Hepatocyte (in vitro differentiated cells): ENCODE measurements around the gene OTOA. TPM values are rescaled to one million over a fixed set of nuclear protein-coding genes. Genes with fewer than 3 reads are reported as not detected.

Source experiments
- DNase-seq: peaks from one replicate; pipeline ENCODE4 v3.0.0-alpha.2; 2016; ENCODE audit warnings: low spot score
- H2AFZ ChIP-seq: fragments of 200-600 bp; sonication (generic); 2 replicates; pipeline ENCODE4 v1.6.0; 2016; ENCODE audit warnings: antibody characterized with exemption, mild to moderate bottlenecking
- H3K27ac ChIP-seq: fragments of 200-600 bp; sonication (generic); 2 replicates; pipeline ENCODE4 v1.5.1; 2016; ENCODE audit warnings: mild to moderate bottlenecking
- H3K27me3 ChIP-seq: fragments of 200-600 bp; sonication (generic); 2 replicates; pipeline ENCODE4 v1.6.1; 2016
- H3K36me3 ChIP-seq: fragments of 200-600 bp; sonication (generic); replicated peaks from 2 replicates; pipeline ENCODE4 v1.5.1; 2016; ENCODE audit warnings: low read depth; ENCODE audit not compliant: insufficient read depth
- H3K4me1 ChIP-seq: fragments of 200-600 bp; sonication (generic); 2 replicates; pipeline ENCODE4 v1.5.1; 2016; ENCODE audit warnings: mild to moderate bottlenecking, moderate library complexity; ENCODE audit not compliant: insufficient read depth
- H3K4me2 ChIP-seq: fragments of 200-600 bp; sonication (generic); 2 replicates; pipeline ENCODE4 v1.6.0; 2016
- H3K4me3 ChIP-seq: fragments of 200-600 bp; sonication (generic); 2 replicates; pipeline ENCODE4 v1.5.1; 2016; ENCODE audit warnings: mild to moderate bottlenecking
- H3K79me2 ChIP-seq: fragments of 200-600 bp; sonication (generic); 2 replicates; pipeline ENCODE4 v1.6.0; 2017; ENCODE audit warnings: mild to moderate bottlenecking
- H3K9me2 ChIP-seq: fragments of 200-600 bp; sonication (generic); replicated peaks from 2 replicates; pipeline ENCODE4 v1.6.0; 2017; ENCODE audit warnings: mild to moderate bottlenecking; ENCODE audit not compliant: insufficient read depth
- H3K9me3 ChIP-seq: fragments of 200-600 bp; sonication (generic); 2 replicates; pipeline ENCODE4 v1.5.1; 2016; ENCODE audit warnings: low read depth, mild to moderate bottlenecking
- H4K20me1 ChIP-seq: fragments of 200-600 bp; sonication (generic); 2 replicates; pipeline ENCODE4 v1.6.0; 2016; ENCODE audit warnings: mild to moderate bottlenecking; ENCODE audit not compliant: insufficient read depth, poor library complexity, severe bottlenecking
- EZH2 ChIP-seq: fragments of 200-600 bp; sonication (generic); IDR thresholded peaks from 2 replicates; pipeline ENCODE4 v1.6.1; 2016; ENCODE audit warnings: antibody characterized with exemption, mild to moderate bottlenecking, borderline replicate concordance
- EZH2phosphoT487 ChIP-seq: fragments of 200-600 bp; sonication (generic); IDR thresholded peaks from one replicate; pipeline ENCODE4 v1.6.1; 2018; ENCODE audit warnings: antibody characterized with exemption, mild to moderate bottlenecking, low read depth, moderate library complexity; ENCODE audit not compliant: unreplicated experiment, severe bottlenecking
- WGBS: methylation state at CpG from one replicate; pipeline ENCODE4 v1.1.6; 2016; ENCODE audit warnings: low lambda C conversion rate; ENCODE audit errors: missing lambda C conversion rate; 5-methylcytosine and 5-hydroxymethylcytosine counted together
- polyA plus RNA-seq: library from polyadenylated mRNA; unstranded; fragments of >200 nt; fragmentation: Nextera tagmentation; extraction: Ambion mirVana; gene quantifications from 2 replicates; pipeline ENCODE4 v1.2.1, GENCODE V29; 2016
- total RNA-seq: library from RNA; depleted of rRNA; stranded (reverse); fragments of >200 nt; gene quantifications from 2 replicates; pipeline ENCODE4 v1.2.3, GENCODE V29; 2014
- TF ChIP-seq, protein P1 (sequence below): fragments of 200-600 bp; sonication (generic); IDR thresholded peaks from 2 replicates; pipeline ENCODE4 v1.5.1; 2016; ENCODE audit warnings: antibody characterized with exemption, mild to moderate bottlenecking; ENCODE audit not compliant: poor library complexity

OTOA gene
- total and polyA plus RNA-seq, 2 experiments from 2014 or later: 0.07 TPM; not detected in 1

DNA sequence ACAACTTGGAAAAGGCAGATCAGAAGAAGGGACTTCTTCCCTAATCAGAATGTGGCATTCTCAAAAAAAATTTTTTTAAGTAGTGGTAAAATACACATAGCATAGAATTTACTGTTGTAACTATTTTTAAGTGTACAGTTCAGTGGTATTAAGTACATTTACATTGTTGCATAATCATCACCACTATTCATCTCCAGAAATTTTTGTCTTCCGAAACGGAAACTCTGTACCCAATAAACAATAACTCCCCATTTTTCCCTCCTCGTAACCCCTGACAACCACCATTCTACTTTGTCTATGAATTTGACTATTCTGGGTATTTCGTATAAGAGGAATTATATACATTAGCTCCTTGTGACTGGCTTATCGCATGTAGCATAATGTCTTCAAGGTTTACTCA, 45.5 kb upstream of the OTOA start:
- DNase-seq: no peak
- no peak overlapping the region for H3K27ac ChIP-seq
- H3K4me2 ChIP-seq: no peak overlapping the region
- H3K27me3 ChIP-seq: no peaks in the 10 kb centered on the region
- H3K9me2 ChIP-seq: no peaks in the 10 kb centered on the region
- H3K9me3 ChIP-seq: no peaks in the 10 kb centered on the region
- H2AFZ ChIP-seq: no peak overlapping the region
- no peaks in the 10 kb centered on the region for H3K36me3 ChIP-seq
- peaks cover 3% of the 10 kb centered on the region for H3K4me1 ChIP-seq
- H3K79me2 ChIP-seq: peaks cover 92% of the 10 kb centered on the region
- WGBS: 98% methylated on average over 5 of the region's 5 CpGs
- no peak overlapping the region for H3K4me3 ChIP-seq
- H4K20me1 ChIP-seq: peaks cover 11% of the 10 kb centered on the region
- no peak for TF ChIP-seq EZH2phosphoT487
- TF ChIP-seq, protein P1, sequence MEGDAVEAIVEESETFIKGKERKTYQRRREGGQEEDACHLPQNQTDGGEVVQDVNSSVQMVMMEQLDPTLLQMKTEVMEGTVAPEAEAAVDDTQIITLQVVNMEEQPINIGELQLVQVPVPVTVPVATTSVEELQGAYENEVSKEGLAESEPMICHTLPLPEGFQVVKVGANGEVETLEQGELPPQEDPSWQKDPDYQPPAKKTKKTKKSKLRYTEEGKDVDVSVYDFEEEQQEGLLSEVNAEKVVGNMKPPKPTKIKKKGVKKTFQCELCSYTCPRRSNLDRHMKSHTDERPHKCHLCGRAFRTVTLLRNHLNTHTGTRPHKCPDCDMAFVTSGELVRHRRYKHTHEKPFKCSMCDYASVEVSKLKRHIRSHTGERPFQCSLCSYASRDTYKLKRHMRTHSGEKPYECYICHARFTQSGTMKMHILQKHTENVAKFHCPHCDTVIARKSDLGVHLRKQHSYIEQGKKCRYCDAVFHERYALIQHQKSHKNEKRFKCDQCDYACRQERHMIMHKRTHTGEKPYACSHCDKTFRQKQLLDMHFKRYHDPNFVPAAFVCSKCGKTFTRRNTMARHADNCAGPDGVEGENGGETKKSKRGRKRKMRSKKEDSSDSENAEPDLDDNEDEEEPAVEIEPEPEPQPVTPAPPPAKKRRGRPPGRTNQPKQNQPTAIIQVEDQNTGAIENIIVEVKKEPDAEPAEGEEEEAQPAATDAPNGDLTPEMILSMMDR: no peak
- TF ChIP-seq EZH2: no peak

DNA sequence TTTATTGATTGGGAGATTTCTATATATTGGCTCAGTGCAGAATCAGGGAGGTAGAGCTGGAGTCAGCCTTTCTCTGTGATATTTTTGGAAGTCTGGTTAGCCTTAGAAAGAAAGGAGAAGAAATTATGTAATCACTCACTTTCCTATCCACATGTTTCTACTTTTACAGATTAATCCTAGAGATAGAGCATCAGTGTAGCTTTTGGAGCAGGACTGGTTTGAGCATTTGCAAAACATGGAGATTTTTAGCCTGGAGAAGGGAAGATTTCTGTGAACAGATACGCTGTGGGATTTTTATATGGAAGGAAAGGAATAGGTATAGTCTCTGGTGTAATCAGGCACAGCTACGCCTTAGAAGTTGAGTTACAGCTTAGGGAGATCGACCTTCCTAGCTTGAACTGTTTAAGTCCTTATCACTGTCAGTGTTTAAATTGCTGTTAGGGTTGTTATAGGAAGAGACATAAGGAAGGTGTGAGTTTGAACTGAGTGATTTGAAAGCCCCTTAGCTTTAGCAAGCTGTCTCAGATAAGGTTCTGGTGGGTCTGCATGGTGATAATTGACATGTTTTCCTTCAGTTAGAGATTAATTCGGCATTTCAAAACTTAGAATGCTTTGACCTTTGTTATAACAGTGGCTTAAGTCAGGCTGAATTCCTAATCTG, 43.9 kb upstream of the OTOA start:
- H3K27me3 ChIP-seq: no peaks in the 10 kb centered on the region
- peak overlapping the region; percentile 28 for H3K27ac ChIP-seq
- H3K9me2 ChIP-seq: no peaks in the 10 kb centered on the region
- H3K9me3 ChIP-seq: no peaks in the 10 kb centered on the region
- DNase-seq: no peak
- H4K20me1 ChIP-seq: peaks cover 7% of the 10 kb centered on the region
- H3K4me3 ChIP-seq: no peak overlapping the region
- H3K79me2 ChIP-seq: peaks cover 84% of the 10 kb centered on the region
- no peak overlapping the region for H2AFZ ChIP-seq
- peak overlapping the region; percentile 35 for H3K4me2 ChIP-seq
- peaks cover 3% of the 10 kb centered on the region for H3K4me1 ChIP-seq
- no peaks in the 10 kb centered on the region for H3K36me3 ChIP-seq
- TF ChIP-seq, protein P1: no peak
- no peak for TF ChIP-seq EZH2phosphoT487
- TF ChIP-seq EZH2: no peak
- WGBS: 40% methylated on average over 4 of the region's 4 CpGs

DNA sequence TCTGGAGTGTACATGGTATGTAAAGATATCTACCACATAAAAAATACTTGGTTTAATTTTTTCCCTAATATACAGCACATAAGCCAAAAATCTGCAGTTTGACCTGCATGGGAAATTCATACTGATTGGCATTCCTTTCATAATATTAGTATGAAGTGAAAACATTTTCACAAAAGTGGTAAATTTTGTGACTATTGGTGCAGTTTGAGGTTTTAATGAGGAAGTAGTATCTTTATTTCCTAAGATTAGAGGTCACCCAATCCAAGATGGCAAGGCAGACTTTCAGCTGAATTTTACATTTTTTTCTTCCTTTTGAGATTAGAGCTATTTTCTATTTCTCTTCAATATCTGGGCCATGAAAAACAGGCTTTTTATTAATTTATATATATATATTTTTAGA, 43.2 kb upstream of the OTOA start:
- peaks cover 7% of the 10 kb centered on the region for H4K20me1 ChIP-seq
- H3K9me2 ChIP-seq: no peaks in the 10 kb centered on the region
- no peak overlapping the region for H2AFZ ChIP-seq
- no peak overlapping the region for H3K4me2 ChIP-seq
- peaks cover 3% of the 10 kb centered on the region for H3K4me1 ChIP-seq
- H3K9me3 ChIP-seq: no peaks in the 10 kb centered on the region
- no peak overlapping the region for H3K27ac ChIP-seq
- TF ChIP-seq EZH2phosphoT487 (no peak), EZH2 (no peak)
- TF ChIP-seq, protein P1: no peak
- H3K4me3 ChIP-seq: no peak overlapping the region
- no peaks in the 10 kb centered on the region for H3K36me3 ChIP-seq
- DNase-seq: no peak
- no peaks in the 10 kb centered on the region for H3K27me3 ChIP-seq
- peaks cover 77% of the 10 kb centered on the region for H3K79me2 ChIP-seq
